ENCODE data around the gene MTIF3.
A peak's percentile ranks its signal among the peaks of the same experiment; 100 is the strongest.

Gene MTIF3

DNA sequence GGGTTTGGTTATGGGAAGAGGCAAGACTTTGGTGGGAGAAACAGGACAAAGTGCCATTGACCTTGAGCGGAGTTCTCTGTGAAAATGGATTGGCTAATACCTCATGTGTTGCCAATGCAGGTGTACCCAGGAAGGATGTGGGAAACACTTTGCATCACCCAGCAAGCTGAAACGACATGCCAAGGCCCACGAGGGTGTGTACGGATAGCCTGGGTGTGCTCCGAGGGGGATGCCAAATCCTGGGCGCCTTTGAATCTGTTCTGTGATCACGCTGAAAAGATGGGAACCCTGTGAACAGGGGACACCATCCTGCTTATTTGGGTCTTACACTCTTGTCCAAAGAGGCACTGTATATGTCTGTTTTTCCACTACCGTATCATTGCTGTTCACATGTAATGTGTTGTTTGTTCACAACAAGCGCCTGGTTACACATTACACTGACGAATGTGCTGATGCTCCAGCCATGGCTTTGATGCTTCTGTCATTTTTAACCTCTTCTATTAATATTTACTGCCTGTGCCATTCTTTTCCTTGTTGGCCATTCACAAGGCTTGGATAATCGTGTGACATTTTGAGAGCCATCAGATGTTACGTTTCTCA, 17.7 kb downstream of the MTIF3 start:
- Histone ChIP-seq H3K9me3 (ENCODE audit: control insufficient read depth, low read length) (no peaks in the 10 kb centered on the region), H3K4me1 (ENCODE audit: control insufficient read depth, insufficient read depth, low read length, poor library complexity, severe bottlenecking) (peaks cover 32% of the 10 kb centered on the region), H3K27me3 (replicated peaks; ENCODE audit: control insufficient read depth, insufficient read depth, low read length, poor library complexity, severe bottlenecking) (no peaks in the 10 kb centered on the region), H3K36me3 (ENCODE audit: control insufficient read depth, insufficient read depth, low read length) (peaks cover 82% of the 10 kb centered on the region), H3K4me3 (ENCODE audit: insufficient read depth, low read depth, low read length, poor library complexity, severe bottlenecking) (no peak overlapping the region), H3K27ac (ENCODE audit: insufficient read depth, low read length, poor library complexity, severe bottlenecking) (peak overlapping the region; percentile 25)
- peak in 2 of 3 donors; percentile 15 to 31 for DNase-seq

- H3K4me1 ChIP-seq (ENCODE audit: control insufficient read depth, insufficient read depth, low read length, poor library complexity, severe bottlenecking): peaks cover 37% of the 10 kb centered on the region
- no peak for DNase-seq
- H3K4me3 ChIP-seq (ENCODE audit: insufficient read depth, low read depth, low read length, poor library complexity, severe bottlenecking): no peak overlapping the region
- H3K36me3 ChIP-seq (ENCODE audit: control insufficient read depth, insufficient read depth, low read length): peaks cover 81% of the 10 kb centered on the region
- peak overlapping the region; percentile 25 for H3K27ac ChIP-seq (ENCODE audit: insufficient read depth, low read length, poor library complexity, severe bottlenecking)
- no peaks in the 10 kb centered on the region for H3K9me3 ChIP-seq (ENCODE audit: control insufficient read depth, low read length)
- no peaks in the 10 kb centered on the region for H3K27me3 ChIP-seq (replicated peaks; ENCODE audit: control insufficient read depth, insufficient read depth, low read length, poor library complexity, severe bottlenecking)
Observed at GRCh38 chr13:27432180-27432579, 18.2 kb downstream of the MTIF3 start.

DNA sequence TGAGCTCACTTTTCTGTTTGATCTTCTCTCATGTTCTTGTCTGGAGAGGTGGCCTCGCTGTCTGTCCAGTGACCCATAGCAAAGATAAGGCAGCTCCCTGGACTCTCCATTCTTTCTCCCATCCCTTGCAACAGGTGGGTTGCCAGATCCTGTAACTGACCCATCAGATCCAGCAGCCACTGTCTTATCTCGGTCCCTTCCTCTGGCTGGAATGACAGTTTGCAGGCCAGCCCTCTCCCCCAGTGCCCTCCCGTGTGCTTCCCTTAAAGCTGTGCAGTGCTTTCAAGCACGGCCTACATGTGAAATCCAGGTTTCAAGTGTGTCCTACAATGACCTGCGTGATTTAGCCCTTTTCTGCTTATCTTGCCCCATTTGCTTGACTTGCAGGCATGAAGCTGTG, 22.2 kb downstream of the MTIF3 start:
- peaks cover 53% of the 10 kb centered on the region for H3K36me3 ChIP-seq (ENCODE audit: control insufficient read depth, insufficient read depth, low read length)
- H3K9me3 ChIP-seq (ENCODE audit: control insufficient read depth, low read length): no peaks in the 10 kb centered on the region
- H3K27ac ChIP-seq (ENCODE audit: insufficient read depth, low read length, poor library complexity, severe bottlenecking): peak overlapping the region; percentile 86
- H3K4me1 ChIP-seq (ENCODE audit: control insufficient read depth, insufficient read depth, low read length, poor library complexity, severe bottlenecking): peaks cover 64% of the 10 kb centered on the region
- no peak overlapping the region for H3K4me3 ChIP-seq (ENCODE audit: insufficient read depth, low read depth, low read length, poor library complexity, severe bottlenecking)
- DNase-seq: no peak
- H3K27me3 ChIP-seq (replicated peaks; ENCODE audit: control insufficient read depth, insufficient read depth, low read length, poor library complexity, severe bottlenecking): no peaks in the 10 kb centered on the region

DNA sequence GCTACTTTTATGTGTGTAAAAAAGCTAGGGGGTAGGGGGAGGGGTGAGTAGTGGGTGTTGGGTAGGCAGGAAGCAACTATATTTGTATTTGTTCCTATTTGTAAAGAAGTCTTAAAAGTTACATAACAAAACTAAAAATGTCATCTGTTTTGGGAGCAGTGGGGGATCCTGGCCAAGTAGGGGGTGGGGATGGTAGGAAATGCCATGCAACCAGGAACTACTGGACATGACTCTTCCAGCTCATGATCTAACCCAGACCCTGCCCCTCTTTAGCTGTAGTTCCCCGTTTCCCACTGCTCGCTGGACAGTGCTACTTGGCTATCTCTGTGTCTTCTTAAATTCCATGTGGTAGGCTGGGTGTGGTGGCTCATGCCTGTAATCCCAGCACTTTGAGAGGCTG, 22.7 kb downstream of the MTIF3 start:
- no peak overlapping the region for H3K4me3 ChIP-seq (ENCODE audit: insufficient read depth, low read depth, low read length, poor library complexity, severe bottlenecking)
- peak overlapping the region; percentile 86 for H3K27ac ChIP-seq (ENCODE audit: insufficient read depth, low read length, poor library complexity, severe bottlenecking)
- no peak for DNase-seq
- H3K9me3 ChIP-seq (ENCODE audit: control insufficient read depth, low read length): no peaks in the 10 kb centered on the region
- H3K27me3 ChIP-seq (replicated peaks; ENCODE audit: control insufficient read depth, insufficient read depth, low read length, poor library complexity, severe bottlenecking): no peaks in the 10 kb centered on the region
- peaks cover 49% of the 10 kb centered on the region for H3K36me3 ChIP-seq (ENCODE audit: control insufficient read depth, insufficient read depth, low read length)
- peaks cover 62% of the 10 kb centered on the region for H3K4me1 ChIP-seq (ENCODE audit: control insufficient read depth, insufficient read depth, low read length, poor library complexity, severe bottlenecking)

DNA sequence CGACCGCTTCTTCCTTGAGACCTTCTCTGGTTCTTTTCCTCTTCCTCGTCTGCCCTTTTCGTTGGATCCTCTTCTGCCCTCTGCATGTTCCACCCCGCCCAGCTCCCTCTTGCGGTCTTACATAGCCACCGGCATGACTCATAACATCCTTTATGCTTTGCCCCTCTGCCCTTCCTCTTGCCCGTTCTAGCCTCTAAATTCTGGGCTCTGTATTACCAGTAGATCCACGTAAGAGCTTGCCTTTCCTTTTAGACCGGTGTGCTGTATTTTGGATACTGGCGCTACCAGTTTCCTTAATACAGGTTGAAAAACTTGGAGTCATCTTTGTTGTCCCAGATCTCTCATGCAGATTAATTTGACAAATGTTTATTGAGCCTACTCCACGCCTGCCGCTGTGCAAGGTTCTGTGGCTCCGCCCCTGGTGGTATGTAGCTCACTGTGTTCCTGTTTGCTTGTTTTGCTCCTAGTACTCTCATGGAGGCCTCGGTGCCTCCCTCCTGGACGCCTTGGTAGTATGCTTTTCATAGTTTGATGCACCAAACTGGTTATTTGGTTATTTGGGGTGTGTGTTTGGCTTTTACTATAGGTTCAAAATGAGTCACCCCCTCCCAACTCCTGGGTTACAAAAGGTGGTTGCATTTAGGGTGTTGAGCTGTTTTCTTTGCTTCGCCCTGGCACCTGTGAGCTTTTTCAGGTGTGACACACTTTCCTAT, 24.3 kb downstream of the MTIF3 start:
- Histone ChIP-seq H3K4me3 (ENCODE audit: insufficient read depth, low read depth, low read length, poor library complexity, severe bottlenecking) (peak overlapping the region; percentile 39), H3K36me3 (ENCODE audit: control insufficient read depth, insufficient read depth, low read length) (peaks cover 34% of the 10 kb centered on the region), H3K27me3 (replicated peaks; ENCODE audit: control insufficient read depth, insufficient read depth, low read length, poor library complexity, severe bottlenecking) (no peaks in the 10 kb centered on the region), H3K27ac (ENCODE audit: insufficient read depth, low read length, poor library complexity, severe bottlenecking) (peak overlapping the region; percentile 86), H3K4me1 (ENCODE audit: control insufficient read depth, insufficient read depth, low read length, poor library complexity, severe bottlenecking) (peaks cover 51% of the 10 kb centered on the region), H3K9me3 (ENCODE audit: control insufficient read depth, low read length) (no peaks in the 10 kb centered on the region)
- peak; percentile 70 to 74 (median 73) for DNase-seq

- Histone ChIP-seq H3K4me3 (ENCODE audit: insufficient read depth, low read depth, low read length, poor library complexity, severe bottlenecking) (peak overlapping the region; percentile 39), H3K36me3 (ENCODE audit: control insufficient read depth, insufficient read depth, low read length) (peaks cover 26% of the 10 kb centered on the region), H3K27me3 (replicated peaks; ENCODE audit: control insufficient read depth, insufficient read depth, low read length, poor library complexity, severe bottlenecking) (no peaks in the 10 kb centered on the region), H3K4me1 (ENCODE audit: control insufficient read depth, insufficient read depth, low read length, poor library complexity, severe bottlenecking) (peaks cover 51% of the 10 kb centered on the region), H3K27ac (ENCODE audit: insufficient read depth, low read length, poor library complexity, severe bottlenecking) (peak overlapping the region; percentile 86), H3K9me3 (ENCODE audit: control insufficient read depth, low read length) (no peaks in the 10 kb centered on the region)
- peak in 1 of 3 donors; percentile 8 for DNase-seq
Observed at GRCh38 chr13:27425158-27425917, 25.0 kb downstream of the MTIF3 start.

GRCh38 chr13:27424246-27425157, 25.9 kb downstream of the MTIF3 start, which contains the start of gene GTF3A:
TSS of gene GTF3A (plus strand) at chr13:27424619.
- DNase-seq: peak; percentile 82 to 83 (median 83)
- H3K36me3 ChIP-seq (ENCODE audit: control insufficient read depth, insufficient read depth, low read length): peaks cover 18% of the 10 kb centered on the region
- H3K27ac ChIP-seq (ENCODE audit: insufficient read depth, low read length, poor library complexity, severe bottlenecking): peak within 1 kb of the TSS; percentile 86
- H3K27me3 ChIP-seq (replicated peaks; ENCODE audit: control insufficient read depth, insufficient read depth, low read length, poor library complexity, severe bottlenecking): no peaks in the 10 kb centered on the region
- H3K9me3 ChIP-seq (ENCODE audit: control insufficient read depth, low read length): no peaks in the 10 kb centered on the region
- peak within 1 kb of the TSS; percentile 57 for H3K4me3 ChIP-seq (ENCODE audit: insufficient read depth, low read depth, low read length, poor library complexity, severe bottlenecking)
- H3K4me1 ChIP-seq (ENCODE audit: control insufficient read depth, insufficient read depth, low read length, poor library complexity, severe bottlenecking): peaks cover 50% of the 10 kb centered on the region

DNA sequence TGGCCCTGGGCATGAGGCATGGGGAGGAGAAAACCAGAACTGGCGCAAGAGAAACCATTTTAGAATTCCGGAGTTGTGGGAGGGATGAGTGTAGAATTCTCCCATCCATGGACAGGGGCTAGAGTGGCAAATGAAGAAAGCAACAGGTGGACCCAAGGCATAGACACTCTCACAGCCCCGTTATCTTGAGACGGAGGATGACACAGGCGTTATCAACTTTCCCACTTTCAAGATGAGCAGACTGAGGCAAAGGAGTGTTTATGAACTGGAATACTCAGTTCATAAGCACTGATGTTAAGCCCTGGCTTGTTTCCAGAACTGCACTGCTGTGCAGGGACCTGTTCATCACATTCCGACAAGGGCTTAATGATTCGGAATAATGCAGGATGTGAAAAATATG, 27.0 kb downstream of the MTIF3 start:
- no peaks in the 10 kb centered on the region for H3K27me3 ChIP-seq (replicated peaks; ENCODE audit: control insufficient read depth, insufficient read depth, low read length, poor library complexity, severe bottlenecking)
- DNase-seq: no peak
- H3K36me3 ChIP-seq (ENCODE audit: control insufficient read depth, insufficient read depth, low read length): peaks cover 7% of the 10 kb centered on the region
- no peak overlapping the region for H3K4me3 ChIP-seq (ENCODE audit: insufficient read depth, low read depth, low read length, poor library complexity, severe bottlenecking)
- H3K4me1 ChIP-seq (ENCODE audit: control insufficient read depth, insufficient read depth, low read length, poor library complexity, severe bottlenecking): peaks cover 38% of the 10 kb centered on the region
- H3K27ac ChIP-seq (ENCODE audit: insufficient read depth, low read length, poor library complexity, severe bottlenecking): no peak overlapping the region
- H3K9me3 ChIP-seq (ENCODE audit: control insufficient read depth, low read length): no peaks in the 10 kb centered on the region

GRCh38 chr13:27421101-27421871, 29.1 kb downstream of the MTIF3 start:
- Histone ChIP-seq H3K27ac (ENCODE audit: insufficient read depth, low read length, poor library complexity, severe bottlenecking) (no peak overlapping the region), H3K36me3 (ENCODE audit: control insufficient read depth, insufficient read depth, low read length) (no peaks in the 10 kb centered on the region), H3K4me3 (ENCODE audit: insufficient read depth, low read depth, low read length, poor library complexity, severe bottlenecking) (no peak overlapping the region), H3K27me3 (replicated peaks; ENCODE audit: control insufficient read depth, insufficient read depth, low read length, poor library complexity, severe bottlenecking) (no peaks in the 10 kb centered on the region), H3K4me1 (ENCODE audit: control insufficient read depth, insufficient read depth, low read length, poor library complexity, severe bottlenecking) (peaks cover 18% of the 10 kb centered on the region), H3K9me3 (ENCODE audit: control insufficient read depth, low read length) (no peaks in the 10 kb centered on the region)
- DNase-seq: no peak
